ENCODE results near the gene PEX11G.

DNA sequence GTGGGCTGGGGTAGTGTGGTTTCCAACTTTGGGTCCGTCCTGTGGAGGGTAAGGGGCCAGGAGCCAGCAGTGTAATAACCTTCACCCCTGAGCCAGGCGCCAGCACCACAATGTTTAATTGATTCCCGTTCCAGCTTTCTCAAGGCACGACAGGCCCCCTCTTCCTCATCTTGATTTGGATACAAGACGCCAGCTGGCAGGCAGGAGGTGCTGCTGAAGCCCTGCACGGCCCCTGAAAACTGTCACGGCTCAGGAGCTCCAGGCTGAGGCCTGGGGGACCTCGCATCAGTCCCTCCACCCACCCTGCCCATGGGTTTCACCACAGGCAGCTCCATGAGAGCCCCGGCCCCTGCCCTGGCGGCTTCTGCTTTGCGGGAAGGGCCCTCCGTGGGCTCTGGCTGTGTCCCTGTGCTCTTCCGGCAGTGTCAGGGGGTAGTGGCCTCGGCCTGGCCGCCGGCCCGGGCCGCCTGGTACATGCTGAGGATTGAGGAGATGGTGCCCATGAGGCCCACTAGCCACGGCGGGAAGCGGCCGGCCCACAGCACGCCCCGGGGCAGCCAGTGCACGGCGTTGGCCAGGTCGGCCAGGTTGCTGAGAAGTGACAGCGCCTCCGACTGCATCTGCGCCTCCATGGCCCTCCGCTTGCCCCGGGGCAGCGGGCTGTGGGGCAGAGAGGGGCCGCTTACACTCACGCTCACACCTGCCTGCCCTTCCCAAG lies 11.9 kb downstream of the PEX11G start:
- TF ChIP-seq, protein P1, sequence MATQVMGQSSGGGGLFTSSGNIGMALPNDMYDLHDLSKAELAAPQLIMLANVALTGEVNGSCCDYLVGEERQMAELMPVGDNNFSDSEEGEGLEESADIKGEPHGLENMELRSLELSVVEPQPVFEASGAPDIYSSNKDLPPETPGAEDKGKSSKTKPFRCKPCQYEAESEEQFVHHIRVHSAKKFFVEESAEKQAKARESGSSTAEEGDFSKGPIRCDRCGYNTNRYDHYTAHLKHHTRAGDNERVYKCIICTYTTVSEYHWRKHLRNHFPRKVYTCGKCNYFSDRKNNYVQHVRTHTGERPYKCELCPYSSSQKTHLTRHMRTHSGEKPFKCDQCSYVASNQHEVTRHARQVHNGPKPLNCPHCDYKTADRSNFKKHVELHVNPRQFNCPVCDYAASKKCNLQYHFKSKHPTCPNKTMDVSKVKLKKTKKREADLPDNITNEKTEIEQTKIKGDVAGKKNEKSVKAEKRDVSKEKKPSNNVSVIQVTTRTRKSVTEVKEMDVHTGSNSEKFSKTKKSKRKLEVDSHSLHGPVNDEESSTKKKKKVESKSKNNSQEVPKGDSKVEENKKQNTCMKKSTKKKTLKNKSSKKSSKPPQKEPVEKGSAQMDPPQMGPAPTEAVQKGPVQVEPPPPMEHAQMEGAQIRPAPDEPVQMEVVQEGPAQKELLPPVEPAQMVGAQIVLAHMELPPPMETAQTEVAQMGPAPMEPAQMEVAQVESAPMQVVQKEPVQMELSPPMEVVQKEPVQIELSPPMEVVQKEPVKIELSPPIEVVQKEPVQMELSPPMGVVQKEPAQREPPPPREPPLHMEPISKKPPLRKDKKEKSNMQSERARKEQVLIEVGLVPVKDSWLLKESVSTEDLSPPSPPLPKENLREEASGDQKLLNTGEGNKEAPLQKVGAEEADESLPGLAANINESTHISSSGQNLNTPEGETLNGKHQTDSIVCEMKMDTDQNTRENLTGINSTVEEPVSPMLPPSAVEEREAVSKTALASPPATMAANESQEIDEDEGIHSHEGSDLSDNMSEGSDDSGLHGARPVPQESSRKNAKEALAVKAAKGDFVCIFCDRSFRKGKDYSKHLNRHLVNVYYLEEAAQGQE (IDR thresholded peaks at IDR 0.05; ENCODE audit: insufficient replicate concordance, low read depth) = no peak
- TF ChIP-seq, protein P2, sequence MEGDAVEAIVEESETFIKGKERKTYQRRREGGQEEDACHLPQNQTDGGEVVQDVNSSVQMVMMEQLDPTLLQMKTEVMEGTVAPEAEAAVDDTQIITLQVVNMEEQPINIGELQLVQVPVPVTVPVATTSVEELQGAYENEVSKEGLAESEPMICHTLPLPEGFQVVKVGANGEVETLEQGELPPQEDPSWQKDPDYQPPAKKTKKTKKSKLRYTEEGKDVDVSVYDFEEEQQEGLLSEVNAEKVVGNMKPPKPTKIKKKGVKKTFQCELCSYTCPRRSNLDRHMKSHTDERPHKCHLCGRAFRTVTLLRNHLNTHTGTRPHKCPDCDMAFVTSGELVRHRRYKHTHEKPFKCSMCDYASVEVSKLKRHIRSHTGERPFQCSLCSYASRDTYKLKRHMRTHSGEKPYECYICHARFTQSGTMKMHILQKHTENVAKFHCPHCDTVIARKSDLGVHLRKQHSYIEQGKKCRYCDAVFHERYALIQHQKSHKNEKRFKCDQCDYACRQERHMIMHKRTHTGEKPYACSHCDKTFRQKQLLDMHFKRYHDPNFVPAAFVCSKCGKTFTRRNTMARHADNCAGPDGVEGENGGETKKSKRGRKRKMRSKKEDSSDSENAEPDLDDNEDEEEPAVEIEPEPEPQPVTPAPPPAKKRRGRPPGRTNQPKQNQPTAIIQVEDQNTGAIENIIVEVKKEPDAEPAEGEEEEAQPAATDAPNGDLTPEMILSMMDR (IDR thresholded peaks at IDR 0.05; ENCODE audit: insufficient read depth, low read length) = no peak
- TF ChIP-seq GABPA (IDR thresholded peaks at IDR 0.05; ENCODE audit: low read depth) = no peak
- no peak; the same call in 1 of the 2 replicates for TF ChIP-seq POLR2AphosphoS5 (IDR thresholded peaks at IDR 0.05; ENCODE audit: low read depth)
- TF ChIP-seq SPI1 (IDR thresholded peaks at IDR 0.05; ENCODE audit: borderline replicate concordance, low read depth) = no peak
